EH (cell line): ENCODE measurements around the gene LARP6.
"Not testable (repeated sequence)": the region's sequence is repeated elsewhere in the genome, so short reads cannot be mapped to it uniquely, and the experiment has no call there.

Source experiments
- DNase-seq: peaks from one replicate; pipeline ENCODE4 v3.0.0-alpha.2; 2015; ENCODE audit warnings: low read depth

LARP6 gene

DNA sequence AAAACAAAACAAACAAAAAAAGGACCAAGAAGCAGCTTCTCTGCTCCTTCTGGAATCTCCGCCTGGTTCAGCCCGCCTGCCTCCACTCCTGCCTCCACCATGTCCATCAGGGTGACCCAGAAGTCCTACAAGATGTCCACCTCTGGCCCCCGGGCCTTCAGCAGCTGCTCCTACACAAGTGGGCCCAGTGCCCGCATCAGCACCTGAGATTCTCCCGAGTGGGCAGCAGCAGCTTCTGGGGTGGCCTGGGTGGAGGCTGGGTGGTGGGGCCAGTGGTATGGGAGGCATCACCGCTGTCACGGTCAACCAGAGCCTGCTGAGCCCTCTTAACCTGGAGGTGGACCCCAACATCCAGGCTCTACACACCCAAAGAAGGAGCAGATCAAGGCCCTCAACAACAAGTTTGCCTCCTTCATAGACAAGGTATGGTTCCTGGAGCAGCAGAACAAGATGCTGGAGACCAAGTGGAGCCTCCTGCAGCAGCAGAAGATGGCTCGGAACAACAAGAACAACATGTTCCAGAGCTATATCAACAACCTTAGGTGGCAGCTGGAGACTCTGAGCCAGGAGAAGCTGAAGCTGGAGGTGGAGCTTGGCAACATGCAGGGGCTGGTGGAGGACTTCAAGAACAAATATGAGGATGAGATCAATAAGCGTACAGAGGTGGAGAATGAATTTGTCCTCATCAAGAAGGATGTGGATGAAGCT is 4.8 kb upstream of the LARP6 start:
- not testable (repeated sequence) for DNase-seq

DNA sequence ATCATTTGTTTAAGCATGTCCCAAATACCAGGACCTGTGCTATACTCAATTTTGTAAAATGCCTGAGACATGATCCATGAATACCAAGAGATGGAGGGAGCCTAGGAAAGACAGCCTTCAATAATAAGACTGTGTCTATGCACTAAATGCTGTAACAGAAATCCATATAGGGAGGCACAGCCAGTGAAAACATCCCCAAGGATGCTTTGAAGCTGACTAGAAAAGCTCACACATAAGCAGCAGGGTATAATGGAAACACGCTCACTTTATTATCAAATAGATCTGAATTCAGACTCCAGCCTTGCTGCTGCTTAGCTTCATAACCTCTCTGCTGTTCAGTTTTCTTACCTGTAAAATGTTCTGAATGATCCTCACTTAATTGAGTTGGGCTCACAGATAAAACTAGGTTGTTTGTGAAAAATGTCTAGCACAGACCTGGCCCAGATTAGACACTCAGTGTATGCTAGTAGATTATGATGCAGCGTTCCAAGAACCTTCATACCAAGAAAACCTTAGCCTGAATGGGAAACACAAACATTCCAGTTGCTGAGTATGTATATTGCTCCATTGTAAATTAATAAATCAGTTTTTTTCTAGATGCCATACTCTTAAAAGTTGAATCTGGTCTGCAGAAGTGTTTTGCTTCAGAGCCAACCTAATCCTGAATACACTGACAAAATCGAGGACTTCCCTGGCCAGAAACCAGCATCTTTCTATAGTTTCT is 3.8 kb upstream of the LARP6 start:
- DNase-seq: peak; percentile 66

DNA sequence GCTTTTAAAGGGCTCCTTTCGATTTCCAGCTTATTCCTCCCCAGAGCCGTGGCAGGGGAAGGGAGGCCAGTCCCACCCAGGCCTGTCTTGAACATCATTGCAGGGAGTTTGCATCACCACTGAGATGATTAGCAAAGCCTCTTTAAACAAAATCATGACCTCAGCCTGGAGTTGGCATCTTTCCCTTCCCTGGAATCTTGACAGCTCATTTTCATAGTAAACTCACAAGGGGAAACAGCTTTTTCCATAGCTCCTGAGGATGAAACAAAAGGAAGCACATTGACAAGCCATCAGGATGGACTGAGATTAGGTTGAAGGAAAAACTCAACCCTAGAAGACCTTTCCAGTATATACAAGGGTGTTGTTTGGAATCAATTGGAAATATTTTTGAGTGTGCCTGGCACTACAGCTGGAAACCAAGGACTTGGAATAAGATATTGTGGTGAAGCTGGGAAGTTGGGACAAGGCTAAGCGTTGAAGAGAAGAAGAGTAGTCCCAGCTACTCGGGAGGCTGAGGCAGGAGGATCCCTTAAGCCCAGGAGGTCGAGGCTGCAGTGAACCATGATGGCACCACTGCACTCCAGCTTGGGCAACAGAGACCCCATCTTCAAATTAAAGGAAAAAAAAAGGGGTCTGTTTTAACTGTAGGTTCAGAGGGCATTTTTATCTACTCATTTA is 3.1 kb upstream of the LARP6 start:
- DNase-seq: peak; percentile 100

DNA sequence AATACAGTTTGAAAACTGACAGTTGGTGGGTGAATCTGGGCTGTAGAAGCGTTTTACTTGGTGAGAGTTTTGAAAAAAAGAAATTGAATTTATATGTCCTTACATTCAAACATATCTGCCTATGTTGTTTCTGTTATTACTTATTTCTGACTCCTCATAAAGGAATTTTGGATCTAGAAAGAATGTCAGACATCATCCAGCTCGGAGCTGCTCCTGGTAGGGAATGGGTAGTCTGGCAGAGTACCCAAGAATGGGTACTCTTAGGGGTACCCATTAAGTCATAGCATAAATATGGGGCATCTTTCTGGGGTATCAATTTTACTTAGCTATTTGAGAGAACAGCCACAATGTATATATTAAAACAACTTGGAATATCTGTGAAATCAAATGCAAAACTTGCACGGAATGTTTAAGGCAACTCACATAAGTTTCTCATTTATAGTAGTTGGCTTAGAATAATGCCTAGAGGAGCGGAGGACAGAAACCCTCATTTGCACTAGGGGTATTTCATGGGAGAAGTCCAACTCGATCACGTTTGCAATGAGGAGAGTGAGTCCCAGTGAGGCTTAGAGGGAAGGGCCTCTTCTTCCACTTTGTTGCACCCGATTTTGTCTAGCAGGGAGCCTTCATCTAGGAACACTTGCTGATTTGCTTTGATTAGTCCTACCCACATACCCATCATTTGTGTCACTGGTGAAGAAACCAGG is 2.4 kb upstream of the LARP6 start:
- DNase-seq: peak; percentile 78

DNA sequence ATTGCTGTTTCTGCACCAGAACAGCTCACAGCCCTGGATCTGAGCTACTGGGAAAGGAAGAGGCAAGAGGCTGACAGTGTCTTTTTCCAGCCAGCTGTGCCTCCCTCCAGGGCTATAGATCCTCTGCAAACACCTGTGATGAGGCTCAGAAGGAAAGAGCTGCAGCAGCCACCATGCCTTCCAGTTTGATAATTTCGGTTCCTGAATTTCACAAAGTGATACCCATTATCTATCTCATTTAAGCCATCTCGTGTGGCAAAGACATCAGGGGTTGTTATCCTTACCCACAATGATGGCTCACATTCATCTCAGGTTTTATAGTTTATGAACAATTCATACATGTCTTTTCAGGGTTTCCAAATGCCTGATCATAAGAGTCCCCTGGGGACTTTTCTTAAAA is 1.8 kb upstream of the LARP6 start:
- peak; percentile 10 for DNase-seq

DNA sequence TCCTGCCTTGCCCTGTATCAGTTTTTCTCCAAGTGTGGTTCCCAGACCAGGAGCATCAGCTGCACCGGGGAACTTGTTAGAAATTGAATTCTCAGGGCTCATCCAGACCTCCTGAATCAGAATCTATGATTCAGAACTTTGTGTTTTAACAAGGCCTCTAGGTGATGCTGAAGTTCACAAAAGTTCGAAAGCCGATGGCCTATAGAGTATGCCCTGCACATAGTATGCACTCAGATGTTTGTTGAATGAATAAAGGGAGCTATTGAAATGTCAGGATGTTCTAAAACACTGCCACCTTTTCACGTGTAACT is 664 bp upstream of the LARP6 start:
- peak; percentile 60 for DNase-seq

DNA sequence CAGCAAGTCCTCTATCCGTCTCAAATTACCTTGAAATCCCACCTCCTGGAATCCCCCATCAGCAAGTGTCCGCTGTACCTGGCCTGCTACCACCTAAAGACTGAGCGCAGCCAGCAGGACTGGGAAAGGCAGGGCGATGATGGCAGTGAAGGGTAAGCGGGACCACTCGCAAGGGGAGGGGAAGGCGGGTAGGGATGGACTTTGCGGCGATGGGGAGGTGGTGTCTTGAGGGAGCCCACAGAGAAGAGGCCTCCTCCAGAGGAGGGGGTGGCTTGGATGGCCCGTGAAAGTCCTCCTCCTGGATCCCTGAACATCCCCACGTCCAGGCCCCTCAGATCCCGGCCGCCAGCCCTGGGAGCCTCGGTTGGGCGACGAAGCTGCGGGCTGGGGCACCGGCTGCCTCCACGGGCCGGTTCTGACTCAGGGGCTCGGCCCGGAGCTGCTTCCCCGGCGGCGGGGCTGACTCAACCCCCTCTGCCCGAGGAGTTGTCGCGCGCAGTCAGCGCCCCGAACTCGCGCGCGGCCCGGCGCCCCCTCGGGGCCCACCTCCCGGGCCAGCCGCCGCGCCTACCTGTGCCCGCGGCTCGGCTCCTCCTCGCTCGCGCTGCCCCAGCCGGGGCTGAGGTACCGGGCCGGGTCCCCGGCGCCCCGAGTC is 512 bp downstream of the LARP6 start:
- no peak for DNase-seq

DNA sequence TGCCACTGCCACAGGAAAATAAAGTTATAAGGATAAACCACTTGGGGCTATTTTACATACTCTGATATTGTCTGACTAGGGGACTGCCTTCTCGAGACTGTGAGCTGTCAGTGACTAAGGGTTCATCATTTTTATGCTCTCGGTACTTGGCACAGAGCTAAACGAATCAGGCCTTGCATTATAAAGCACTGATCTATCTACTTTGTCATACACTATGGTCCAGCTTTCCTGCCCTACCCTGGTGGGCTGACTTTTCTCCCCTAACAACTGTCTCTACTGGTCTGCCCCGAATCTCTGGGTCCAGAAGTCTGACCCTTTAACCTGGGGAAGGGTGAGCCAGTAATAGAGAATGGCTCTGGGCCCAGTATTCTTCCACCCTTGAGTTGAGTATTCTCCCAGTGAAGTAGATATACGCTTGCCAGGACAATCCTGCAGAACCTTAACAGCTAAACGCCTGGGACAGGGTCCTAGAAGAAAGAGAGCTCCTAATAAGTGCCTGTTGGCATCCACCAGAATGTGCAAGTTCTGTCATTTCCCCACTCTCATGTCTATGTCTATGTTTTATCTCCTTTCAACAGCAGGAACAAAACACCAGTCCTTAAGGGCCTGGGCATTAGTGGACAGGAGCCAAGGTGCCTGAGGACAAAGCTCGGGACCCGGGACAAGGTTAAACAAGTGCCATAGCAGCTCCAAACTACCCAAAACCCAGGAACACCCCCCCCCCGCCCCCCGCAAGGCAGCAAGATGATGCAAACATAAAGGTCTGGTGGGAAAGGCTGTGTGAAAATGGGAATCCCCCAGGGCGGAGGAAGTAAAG is 1.2 kb downstream of the LARP6 start:
- peak; percentile 89 for DNase-seq

DNA sequence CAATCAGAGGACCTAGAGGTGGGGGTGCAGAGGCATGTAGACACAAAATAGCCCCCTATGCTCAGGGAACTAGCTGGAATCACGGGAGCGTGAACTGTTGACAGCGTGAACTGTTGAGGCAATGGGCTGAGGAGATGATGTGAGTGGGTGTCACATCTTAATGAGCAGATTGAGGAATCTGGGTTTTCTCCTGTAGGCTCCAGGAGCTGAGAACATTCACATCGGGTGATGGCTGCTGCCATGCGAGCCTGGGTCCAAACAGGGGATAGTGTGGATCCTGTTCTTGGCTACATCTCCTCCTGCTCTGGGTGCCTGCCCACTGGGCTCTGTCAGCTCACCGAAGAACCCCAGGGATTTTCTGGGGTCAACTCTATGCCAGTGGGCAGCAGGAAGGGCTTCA is 2.1 kb downstream of the LARP6 start:
- no peak for DNase-seq

DNA sequence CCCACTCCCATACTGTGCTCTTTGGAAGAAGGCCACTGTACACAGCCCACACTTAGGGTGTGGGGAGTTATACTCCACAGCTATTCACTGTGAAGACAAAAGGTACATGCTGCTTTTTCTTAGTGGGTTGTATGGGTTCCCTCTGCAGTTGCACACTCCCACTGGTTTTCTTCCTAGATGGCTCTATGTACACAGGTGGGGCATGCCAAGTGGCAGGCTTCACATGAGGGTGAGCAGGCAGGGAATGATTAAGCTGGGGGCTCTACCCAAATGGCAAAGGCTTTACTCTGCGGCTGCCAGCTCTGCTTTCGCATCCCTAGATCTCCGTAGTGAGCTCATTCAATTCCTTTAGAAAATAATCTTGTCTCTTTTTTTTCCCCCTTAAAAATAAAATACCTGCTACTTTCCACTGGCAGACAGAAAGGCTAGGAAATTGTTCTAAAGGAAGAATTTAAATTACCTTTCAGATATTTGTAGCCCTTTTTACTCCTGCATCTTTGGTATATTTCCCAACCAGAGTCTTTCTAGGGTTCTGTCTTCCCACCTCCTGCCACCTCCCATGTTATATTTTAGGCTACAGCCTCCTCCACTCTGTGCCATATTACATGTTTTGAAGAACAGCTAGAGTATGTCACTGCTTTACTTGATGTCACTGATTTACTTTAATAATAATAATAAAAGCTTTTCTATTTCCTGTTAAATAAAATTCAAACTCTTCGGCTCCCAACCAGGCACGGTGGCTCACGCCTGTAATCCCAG is 8.2 kb downstream of the LARP6 start:
- DNase-seq: no peak

DNA sequence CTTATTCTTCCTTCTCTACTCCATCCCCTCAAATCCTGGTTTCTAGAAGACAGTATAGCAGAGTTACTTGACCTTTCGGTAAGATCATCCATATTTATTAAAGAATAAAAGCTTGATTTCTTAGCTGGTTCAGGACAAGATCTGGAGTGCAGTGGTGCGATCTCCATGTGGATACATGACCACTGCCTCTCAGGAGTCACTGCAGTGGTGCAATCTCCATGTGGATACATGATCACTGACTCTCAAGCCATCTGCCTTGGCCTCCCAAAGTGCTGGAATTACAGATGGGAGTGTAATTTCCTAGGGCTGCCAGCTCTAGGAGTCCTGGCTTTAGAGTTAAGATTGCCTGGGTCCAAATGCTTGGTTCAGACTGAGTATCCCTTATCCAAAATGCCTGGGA is 16.5 kb downstream of the LARP6 start:
- no peak for DNase-seq

DNA sequence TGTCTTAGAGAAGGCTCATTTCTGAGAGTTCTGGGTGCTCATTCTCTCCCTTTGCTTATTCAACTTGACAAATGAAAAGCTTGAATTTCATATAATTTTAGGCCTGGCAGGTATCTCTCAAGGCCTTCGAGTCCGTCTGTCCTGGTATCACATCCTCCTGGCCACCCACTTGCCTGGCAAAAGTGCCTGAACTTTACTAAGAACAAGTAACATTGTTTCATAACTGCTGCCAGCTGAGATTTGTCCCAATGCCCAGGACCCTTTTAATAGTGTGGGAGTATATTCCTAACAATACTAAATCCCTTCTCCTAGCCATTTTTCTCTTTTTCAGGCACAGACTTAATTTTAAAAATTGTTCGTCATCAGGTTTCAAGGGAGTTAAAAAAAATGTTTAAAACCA is 18.1 kb downstream of the LARP6 start:
- DNase-seq: no peak

DNA sequence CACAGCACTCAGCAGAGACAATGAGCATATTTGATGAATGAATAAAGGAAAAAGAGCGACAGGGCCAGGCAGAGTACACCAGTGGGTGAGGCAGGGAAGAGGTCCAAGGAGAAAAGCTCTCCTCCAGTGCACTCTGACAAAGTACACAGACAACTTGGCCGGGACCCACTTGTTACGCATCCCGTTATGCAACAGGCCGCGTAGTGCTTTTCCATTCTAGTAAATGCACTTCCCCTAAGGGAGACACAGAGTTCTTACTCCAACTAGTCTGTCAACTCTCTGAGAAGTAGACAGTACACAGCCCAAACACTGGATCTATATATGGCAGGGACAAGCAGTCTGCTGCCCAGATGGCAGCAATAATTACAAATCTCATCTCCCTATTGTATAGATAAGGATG is 18.5 kb downstream of the LARP6 start:
- no peak for DNase-seq

DNA sequence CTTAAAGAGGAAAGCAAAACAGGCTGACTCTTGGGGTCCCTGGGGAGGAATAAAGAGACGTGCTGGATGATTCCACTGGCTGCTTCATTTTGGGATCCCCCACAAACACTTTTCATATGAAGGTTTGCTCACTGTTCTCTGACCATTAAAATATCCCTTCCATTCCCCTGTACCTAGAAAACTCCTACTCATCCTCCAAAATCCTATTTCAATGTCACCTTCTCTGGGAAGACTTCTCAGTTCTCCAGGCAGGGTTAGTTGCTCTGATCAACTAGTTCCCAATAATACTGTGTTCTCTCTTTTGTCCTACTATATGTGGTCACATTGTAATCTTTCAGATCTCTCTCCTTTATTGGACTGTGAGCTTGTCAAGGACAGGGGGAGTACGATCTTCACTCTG is 19.0 kb downstream of the LARP6 start:
- DNase-seq: no peak

DNA sequence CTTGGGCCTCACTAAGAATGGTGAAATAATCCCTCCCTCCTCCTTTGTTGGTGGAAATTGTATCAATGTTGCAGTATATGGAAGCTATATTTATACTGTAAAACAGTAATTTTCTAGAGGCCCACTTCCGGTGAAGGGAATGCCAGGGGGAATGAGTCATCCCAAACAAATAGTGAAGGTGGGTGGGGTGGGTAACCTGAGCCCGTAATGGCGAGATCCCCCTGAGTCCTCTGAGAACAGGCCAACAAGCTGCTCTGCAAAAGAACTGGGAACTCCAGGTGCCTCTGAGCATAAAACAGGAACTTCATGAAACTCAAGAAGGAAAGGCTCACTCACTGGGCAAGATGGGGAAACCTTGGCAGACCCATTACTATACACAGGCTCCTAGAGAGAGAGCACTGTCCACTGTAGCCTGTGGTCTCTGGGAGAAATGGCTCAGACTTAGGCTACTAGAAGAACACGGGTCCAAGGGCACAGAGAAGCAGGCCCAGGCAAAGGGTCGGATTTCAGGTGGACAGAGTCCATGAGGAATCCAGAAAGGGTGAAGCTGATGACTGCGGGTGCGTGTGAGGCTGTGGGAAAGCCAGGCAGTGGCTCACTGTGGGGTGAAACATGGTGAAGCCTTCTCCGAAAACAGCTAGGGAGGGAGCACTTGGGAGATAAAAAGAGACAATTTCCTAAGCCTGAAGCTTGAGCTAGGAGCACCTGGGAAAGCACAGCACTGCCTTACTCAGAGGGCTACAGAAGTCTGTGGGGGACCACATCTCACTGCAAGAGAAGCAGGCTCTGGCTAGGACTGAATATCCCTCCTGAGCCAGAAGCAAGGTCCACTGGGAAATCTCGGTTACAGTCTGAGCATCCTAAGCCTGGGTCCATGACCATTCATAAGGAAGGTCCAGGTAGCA is 19.8 kb downstream of the LARP6 start:
- DNase-seq: peak; percentile 80

DNA sequence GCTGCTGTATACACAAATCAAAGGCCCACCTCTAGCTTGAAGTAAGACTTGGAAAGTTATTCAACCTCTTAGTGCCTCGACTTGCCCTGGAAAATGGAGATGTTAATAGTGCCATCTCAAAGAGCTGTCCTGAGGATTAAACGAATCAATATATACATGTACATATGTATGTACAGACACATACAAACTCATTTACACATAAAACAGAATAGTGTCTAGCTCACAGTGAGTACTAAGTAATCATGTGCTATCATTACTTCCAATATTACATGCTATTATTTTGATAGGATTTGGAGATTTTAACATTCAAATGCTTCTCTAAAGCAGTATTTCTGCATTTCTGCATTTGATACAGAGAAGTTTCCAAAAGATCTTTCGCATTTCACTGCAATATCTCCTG is 20.5 kb downstream of the LARP6 start:
- no peak for DNase-seq

DNA sequence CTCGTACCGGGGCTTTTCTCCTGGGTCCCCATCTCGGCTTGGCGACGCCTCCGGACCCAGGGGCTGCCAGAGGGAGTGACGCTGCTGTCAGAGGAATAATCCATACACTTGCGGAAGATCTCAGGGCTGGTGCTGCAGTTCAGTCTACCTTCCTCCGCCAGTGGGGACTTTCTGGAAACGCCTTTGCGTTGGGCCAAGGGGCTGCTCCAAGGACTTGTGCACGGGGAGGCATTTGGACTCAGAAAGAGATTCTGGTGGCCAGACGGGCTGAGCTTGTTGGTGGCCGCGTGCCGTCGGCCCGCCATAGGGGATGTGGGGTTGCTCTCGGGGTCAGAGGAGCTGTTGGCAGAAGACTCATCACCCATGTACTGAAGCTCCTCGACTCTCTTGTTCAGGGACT is 21.8 kb downstream of the LARP6 start:
- no peak for DNase-seq

DNA sequence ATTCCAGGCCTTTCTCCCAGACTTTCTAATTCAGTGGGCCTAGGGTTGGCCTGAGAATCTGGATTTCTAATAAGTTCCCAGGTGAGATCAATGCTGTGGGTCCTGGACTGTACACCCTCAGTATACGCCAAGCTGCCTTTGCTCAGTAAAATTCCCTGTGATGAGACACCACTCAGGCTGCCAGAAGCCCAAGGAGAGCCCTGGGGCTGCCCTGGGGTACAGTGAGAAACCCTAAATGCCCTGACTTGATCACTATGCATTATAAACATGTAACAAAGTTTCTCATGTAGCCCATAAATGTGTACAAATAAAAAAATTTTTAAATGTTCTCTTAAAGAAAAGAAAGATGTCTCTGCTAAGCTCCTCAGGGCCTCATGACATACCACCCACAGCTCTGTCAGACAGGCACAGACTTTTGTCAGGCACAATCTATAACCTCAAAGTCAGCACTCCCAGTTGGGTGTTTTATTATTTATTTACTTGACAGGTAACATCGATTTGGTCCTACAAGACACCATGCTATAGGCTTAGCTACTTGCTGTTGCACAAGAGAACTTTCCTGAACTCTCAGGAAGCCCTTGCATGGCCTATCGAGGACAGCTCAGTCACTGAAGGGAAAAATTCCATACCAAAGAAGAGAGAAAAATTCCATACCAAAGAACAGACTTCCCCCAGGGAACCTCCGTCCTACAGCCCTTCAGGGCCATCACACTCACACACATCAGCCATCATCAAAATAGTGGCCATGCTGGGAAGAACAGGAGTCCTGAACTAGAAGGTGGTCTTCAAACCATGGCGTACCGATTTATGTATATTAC is 22.7 kb downstream of the LARP6 start:
- DNase-seq: no peak

DNA sequence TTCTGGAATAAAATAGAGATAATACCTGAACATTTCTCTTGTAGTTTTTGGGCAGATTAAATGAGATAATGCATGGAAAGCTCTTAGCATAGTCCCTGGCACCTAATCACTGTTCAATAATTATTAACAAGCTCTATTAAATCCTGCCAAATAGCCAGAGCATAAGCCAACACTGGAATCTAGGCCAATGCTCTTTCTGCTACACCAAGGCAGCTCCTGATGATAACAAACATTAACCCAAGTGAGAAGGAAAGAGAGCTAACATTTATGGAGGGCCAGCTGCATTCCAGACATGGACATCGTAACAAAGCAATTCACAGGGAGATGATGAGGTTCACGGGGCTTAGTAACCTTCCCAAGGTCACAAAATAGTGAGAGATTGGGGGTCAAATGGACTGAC is 23.3 kb downstream of the LARP6 start:
- no peak for DNase-seq
